Activated naive CD4-positive, alpha-beta T cell treated with anti-CD3 and anti-CD28 coated beads, Interleukin-2, amount 50 U/mL, for 24 hours (primary cell): Measurements from ENCODE around the gene HINFP.
"Not testable (repeated sequence)": the region's sequence is repeated elsewhere in the genome, so short reads cannot be mapped to it uniquely, and the experiment has no call there.

Experiments
- H3K27ac Mint-ChIP-seq: one replicate; pipeline ENCODE4 v1.8.0; 2021; ENCODE audit warnings: mild to moderate bottlenecking, mixed read lengths
- H3K27me3 Mint-ChIP-seq: one replicate; pipeline ENCODE4 v1.8.0; 2021; ENCODE audit warnings: mixed read lengths
- H3K36me3 Mint-ChIP-seq: one replicate; pipeline ENCODE4 v1.8.0; 2021; ENCODE audit warnings: mixed read lengths
- H3K4me1 Mint-ChIP-seq: one replicate; pipeline ENCODE4 v1.8.0; 2021; ENCODE audit warnings: mixed read lengths
- H3K4me3 Mint-ChIP-seq: one replicate; pipeline ENCODE4 v1.8.0; 2021; ENCODE audit warnings: mild to moderate bottlenecking, mixed read lengths
- H3K9me3 Mint-ChIP-seq: one replicate; pipeline ENCODE4 v1.8.0; 2021; ENCODE audit warnings: mixed read lengths

Gene HINFP

GRCh38 chr11:119178166-119178680 is 56.8 kb downstream of the HINFP start:
- H3K4me1 Mint-ChIP-seq = peaks cover 17% of the 10 kb centered on the region
- H3K27ac Mint-ChIP-seq = no peak overlapping the region
- H3K36me3 Mint-ChIP-seq = peaks cover 4% of the 10 kb centered on the region
- no peaks in the 10 kb centered on the region for H3K27me3 Mint-ChIP-seq
- no peaks in the 10 kb centered on the region for H3K9me3 Mint-ChIP-seq
- no peak overlapping the region for H3K4me3 Mint-ChIP-seq

- Mint-ChIP-seq H3K4me3 (no peak overlapping the region), H3K27ac (no peak overlapping the region), H3K36me3 (peaks cover 5% of the 10 kb centered on the region)
Measured at GRCh38 chr11:119179342-119179741, 58.0 kb downstream of the HINFP start.

GRCh38 chr11:119179983-119180382 is 58.6 kb downstream of the HINFP start:
- Mint-ChIP-seq H3K27ac (no peak overlapping the region), H3K4me1 (peaks cover 17% of the 10 kb centered on the region), H3K4me3 (no peak overlapping the region), H3K36me3 (peaks cover 5% of the 10 kb centered on the region), H3K9me3 (no peaks in the 10 kb centered on the region), H3K27me3 (no peaks in the 10 kb centered on the region)

More at GRCh38 chr11:119179342-119179741, 58.0 kb downstream of the HINFP start:
- Mint-ChIP-seq H3K27me3 (no peaks in the 10 kb centered on the region), H3K9me3 (no peaks in the 10 kb centered on the region), H3K4me1 (peaks cover 17% of the 10 kb centered on the region)

- Mint-ChIP-seq H3K27ac (no peak overlapping the region), H3K4me1 (peaks cover 11% of the 10 kb centered on the region), H3K36me3 (peaks cover 3% of the 10 kb centered on the region), H3K9me3 (no peaks in the 10 kb centered on the region), H3K4me3 (no peak overlapping the region), H3K27me3 (no peaks in the 10 kb centered on the region)
Measured at GRCh38 chr11:119180729-119181676, 59.6 kb downstream of the HINFP start.

GRCh38 chr11:119181677-119182412 is 60.5 kb downstream of the HINFP start:
- peaks cover 3% of the 10 kb centered on the region for H3K36me3 Mint-ChIP-seq

GRCh38 chr11:119184399-119184798 is 63.0 kb downstream of the HINFP start:
- H3K27ac Mint-ChIP-seq, H3K27me3 Mint-ChIP-seq, H3K9me3 Mint-ChIP-seq, H3K4me1 Mint-ChIP-seq, H3K4me3 Mint-ChIP-seq, H3K36me3 Mint-ChIP-seq: not testable (repeated sequence)

More at GRCh38 chr11:119181677-119182412, 60.5 kb downstream of the HINFP start:
- Mint-ChIP-seq H3K4me3 (no peak overlapping the region), H3K27me3 (no peaks in the 10 kb centered on the region), H3K27ac (no peak overlapping the region), H3K9me3 (no peaks in the 10 kb centered on the region), H3K4me1 (peaks cover 11% of the 10 kb centered on the region)
